Fibroblast of pulmonary artery (primary cell): ENCODE results near the gene MIB2.

Source experiments
- DNase-seq: peaks from one replicate; pipeline ENCODE4 v3.0.0-alpha.2; 2010; ENCODE audit warnings: low read depth
- H3K4me3 ChIP-seq: replicated peaks from 2 replicates; pipeline ENCODE4 v1.5.1; 2011; ENCODE audit warnings: low read depth, mild to moderate bottlenecking, control low read depth, low read length, moderate library complexity
- CTCF ChIP-seq: IDR thresholded peaks from 2 replicates; pipeline ENCODE4 v1.5.1; 2011; ENCODE audit warnings: mild to moderate bottlenecking, control low read depth, low read length, inconsistent platforms; ENCODE audit errors: missing control alignments

Gene MIB2

GRCh38 chr1:1599030-1599934, 16.0 kb upstream of the MIB2 start:
- TF ChIP-seq CTCF, result no peak
- DNase-seq, result peak; percentile 42
- H3K4me3 ChIP-seq, result no peak overlapping the region

- DNase-seq, result no peak
- H3K4me3 ChIP-seq, result peak within 1 kb of the TSS; percentile 46
- TF ChIP-seq CTCF, result no peak
Observed at GRCh38 chr1:1599935-1600860, 15.1 kb upstream of the MIB2 start, which contains the start of gene FNDC10. Gene FNDC10, minus strand, starts transcription at chr1:1600135. Its CDS starts 120 bp downstream, at chr1:1600015.

- no peak for TF ChIP-seq CTCF
- no peak overlapping the region for H3K4me3 ChIP-seq
- DNase-seq, result no peak
Observed at GRCh38 chr1:1600861-1601563, 14.3 kb upstream of the MIB2 start.

GRCh38 chr1:1601564-1602303, 13.6 kb upstream of the MIB2 start:
- H3K4me3 ChIP-seq, result no peak overlapping the region
- no peak for TF ChIP-seq CTCF
- no peak for DNase-seq

- no peak overlapping the region for H3K4me3 ChIP-seq
- TF ChIP-seq CTCF, result no peak
- DNase-seq, result no peak
Observed at GRCh38 chr1:1602304-1602967, 12.9 kb upstream of the MIB2 start.
